Measurements from ENCODE around the gene PRKAR2B.

- no peak for TF ChIP-seq CTCF (IDR thresholded peaks at IDR 0.05)
- TF ChIP-seq POLR2A (IDR thresholded peaks at IDR 0.05) = no peak
These were observed 88.9 kb downstream of the PRKAR2B start for GRCh38 chr7:107133396-107133795.

All from body of pancreas (tissue), 4 donors.